HepG2 (cell line): ENCODE measurements around the gene ATP13A2. TPM values are rescaled to one million over a fixed set of nuclear protein-coding genes. Genes with fewer than 3 reads are reported as not detected.
A peak's percentile ranks its signal among the peaks of the same experiment; 100 is the strongest.

Experiments
- ARNT2 ChIP-seq: sonication (generic); formaldehyde crosslinking; IDR thresholded peaks from 2 replicates; pipeline ENCODE4 v1.8.0; 2022; ENCODE audit warnings: mild to moderate bottlenecking, low read depth, missing genetic modification reagents, moderate library complexity
- FOXA3 ChIP-seq: IDR thresholded peaks from 2 replicates; pipeline ENCODE4 v1.6.1; 2016; ENCODE audit warnings: missing genetic modification reagents, missing compliant biosample characterization
- IKZF1 ChIP-seq: fragments of 450-650 bp; IDR thresholded peaks from 2 replicates; pipeline ENCODE4 v1.7.1; 2016
- KLF16 ChIP-seq, 2 experiments: sonication (generic) in 1 of 2; formaldehyde crosslinking in 1 of 2; IDR thresholded peaks; 2 replicates each; pipeline versions ENCODE4 v1.6.1 to v1.8.0; 2016 to 2023; ENCODE audit warnings: missing genetic modification reagents in 2 of 2, missing compliant biosample characterization in 1 of 2
- MAZ ChIP-seq, 2 experiments: sonication (generic) in 1 of 2; formaldehyde crosslinking in 1 of 2; IDR thresholded peaks; 2 replicates each; pipeline versions ENCODE4 v1.5.0 to v1.6.1; 2012 to 2020; ENCODE audit warnings: low read depth in 2 of 2, mild to moderate bottlenecking in 2 of 2, borderline replicate concordance in 1 of 2, improper control_type of control experiment in 1 of 2, low read length in 1 of 2, missing genetic modification reagents in 1 of 2, moderate library complexity in 1 of 2
- MEIS2 ChIP-seq: sonication (generic); formaldehyde crosslinking; IDR thresholded peaks from 2 replicates; pipeline ENCODE4 v1.9.0; 2021; ENCODE audit warnings: mild to moderate bottlenecking, missing genetic modification reagents
- NFATC3 ChIP-seq: sonication (generic); formaldehyde crosslinking; IDR thresholded peaks from 2 replicates; pipeline ENCODE4 v1.5.1; 2020; ENCODE audit warnings: mild to moderate bottlenecking, missing genetic modification reagents
- NFE2L2 ChIP-seq: fragments of 150-350 bp; IDR thresholded peaks from 2 replicates; pipeline ENCODE4 v1.6.1; 2014; ENCODE audit warnings: low read length
- NFKB2 ChIP-seq: sonication (generic); formaldehyde crosslinking; IDR thresholded peaks from 2 replicates; pipeline ENCODE4 v1.4.0; 2020; ENCODE audit warnings: missing genetic modification reagents, borderline replicate concordance
- POLR2A ChIP-seq, 2 experiments: IDR thresholded peaks; 2 replicates each; pipeline ENCODE4 v1.6.1; 2011; ENCODE audit warnings: low read depth in 2 of 2, low read length in 2 of 2, mild to moderate bottlenecking in 1 of 2, moderate library complexity in 1 of 2; ENCODE audit not compliant: insufficient read depth in 1 of 2
- RBFOX2 ChIP-seq: fragments of 200-400 bp; formaldehyde crosslinking; IDR thresholded peaks from 2 replicates; pipeline ENCODE4 v1.6.1; 2017; ENCODE audit warnings: low read depth, mild to moderate bottlenecking, low read length
- SP4 ChIP-seq: sonication (generic); formaldehyde crosslinking; IDR thresholded peaks from 2 replicates; pipeline ENCODE4 v1.8.1; 2023; ENCODE audit warnings: mild to moderate bottlenecking, missing genetic modification reagents
- TEAD3 ChIP-seq: optimal IDR thresholded peaks from 2 replicates; pipeline ENCODE3; 2016; ENCODE audit warnings: borderline replicate concordance
- ZNF331 ChIP-seq: sonication (generic); formaldehyde crosslinking; IDR thresholded peaks from 2 replicates; pipeline ENCODE4 v1.4.0; 2020; ENCODE audit warnings: missing genetic modification reagents
- ZNF34 ChIP-seq: sonication (generic); formaldehyde crosslinking; IDR thresholded peaks from 2 replicates; pipeline ENCODE4 v1.4.0; 2020; ENCODE audit warnings: mild to moderate bottlenecking, missing genetic modification reagents, borderline replicate concordance
- ZNF572 ChIP-seq: sonication (generic); formaldehyde crosslinking; IDR thresholded peaks from 2 replicates; pipeline ENCODE4 v1.5.1; 2020; ENCODE audit warnings: mild to moderate bottlenecking, missing genetic modification reagents
- ZNF652 ChIP-seq: IDR thresholded peaks from 2 replicates; pipeline ENCODE4 v1.6.1; 2016; ENCODE audit warnings: low read depth, borderline replicate concordance
- ZNF75D ChIP-seq: sonication (generic); formaldehyde crosslinking; IDR thresholded peaks from 2 replicates; pipeline ENCODE4 v1.8.1; 2023; ENCODE audit warnings: missing genetic modification reagents, mild to moderate bottlenecking, borderline replicate concordance
- ZNF816 ChIP-seq: sonication (generic); formaldehyde crosslinking; IDR thresholded peaks from 2 replicates; pipeline ENCODE4 v1.8.0; 2022; ENCODE audit warnings: missing genetic modification reagents, mild to moderate bottlenecking, borderline replicate concordance
- ZSCAN31 ChIP-seq: sonication (generic); formaldehyde crosslinking; IDR thresholded peaks from 2 replicates; pipeline ENCODE4 v1.5.0; 2020; ENCODE audit warnings: low read depth, mild to moderate bottlenecking, missing genetic modification reagents
- polyA plus RNA-seq, 8 experiments: library from polyadenylated mRNA; depleted of rRNA in 3 of 8; stranded (reverse) in 7 of 8; unstranded in 1 of 8; fragments of >200 nt; fragmentation: Illumina TruSeq in 4 of 8; extraction: Trizol in 4 of 8; gene quantifications; 2 replicates each; pipeline versions ENCODE4 v1.2.1 to v1.2.3, GENCODE V29; 2011 to 2016; ENCODE audit warnings: low read depth in 4 of 8, missing spikeins in 1 of 8, mixed read lengths in 1 of 8; ENCODE audit not compliant: insufficient read depth in 1 of 8
- total RNA-seq, 5 experiments: library from RNA; depleted of rRNA; stranded (reverse); fragments of >200 nt; fragmentation: Illumina TruSeq; extraction: Trizol; gene quantifications; 2 replicates each; pipeline ENCODE4 v1.2.3, GENCODE V29; 2016; ENCODE audit warnings: low read depth in 1 of 5
- TF ChIP-seq, protein P1 (sequence below): sonication (generic); formaldehyde crosslinking; IDR thresholded peaks from 2 replicates; pipeline ENCODE4 v1.4.0; 2020; ENCODE audit warnings: missing genetic modification reagents
- TF ChIP-seq, protein P2 (sequence below): sonication (generic); formaldehyde crosslinking; IDR thresholded peaks from 2 replicates; pipeline ENCODE4 v1.4.0; 2020; ENCODE audit warnings: mild to moderate bottlenecking, missing genetic modification reagents
- TF ChIP-seq, protein P3 (sequence below): sonication (generic); formaldehyde crosslinking; IDR thresholded peaks from 2 replicates; pipeline ENCODE4 v1.5.0; 2020; ENCODE audit warnings: mild to moderate bottlenecking, missing genetic modification reagents

Gene ATP13A2
- total and polyA plus RNA-seq, 2 of the 13 experiments (the other 11 are each of a cell fraction or from before 2014, with no cell fraction given), result 13.2 to 16.2 TPM

DNA sequence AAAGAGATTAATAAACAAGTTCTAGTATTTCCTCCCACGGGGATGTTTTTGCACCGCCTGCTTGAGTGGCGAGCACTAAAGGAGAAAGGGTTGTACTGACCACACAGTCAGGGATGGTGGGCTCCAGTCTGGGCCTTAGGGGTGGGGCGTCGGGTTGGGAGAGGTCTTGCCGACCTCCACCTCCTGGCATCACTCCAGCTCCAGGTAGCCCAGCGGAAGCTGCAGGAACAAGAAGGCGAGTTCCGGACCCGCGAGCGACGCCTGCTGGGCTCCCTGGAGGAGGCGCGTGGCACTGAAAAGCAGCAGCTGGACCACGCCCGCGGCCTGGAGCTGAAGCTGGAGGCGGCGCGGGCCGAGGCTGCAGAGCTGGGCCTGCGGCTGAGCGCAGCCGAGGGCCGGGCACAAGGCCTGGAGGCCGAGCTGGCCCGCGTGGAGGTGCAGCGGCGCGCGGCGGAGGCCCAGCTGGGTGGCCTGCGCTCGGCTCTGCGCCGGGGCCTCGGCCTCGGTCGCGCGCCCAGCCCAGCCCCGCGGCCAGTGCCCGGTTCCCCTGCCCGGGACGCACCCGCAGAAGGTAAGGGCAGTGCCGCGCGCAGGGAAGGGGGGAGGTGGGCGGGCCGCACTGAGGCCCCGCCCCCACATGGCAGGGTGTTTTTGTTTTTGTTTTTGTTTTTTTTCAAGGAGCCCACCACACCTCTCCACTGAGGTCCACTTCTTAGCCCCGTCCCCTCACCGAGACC lies 51.0 kb downstream of the ATP13A2 start (continued):
- TF ChIP-seq ZNF34 (CRISPR knock-in tag) (no peak), ZNF331 (CRISPR knock-in tag) (0 out of 2 replicates have a peak, but pooled peaks have one; percentile 28), ZNF75D (CRISPR knock-in tag) (no peak), ZNF652 (CRISPR knock-in tag) (no peak), ZSCAN31 (CRISPR knock-in tag) (no peak), SP4 (CRISPR knock-in tag) (peak; percentile 44; the same call in 1 of the 2 replicates), FOXA3 (no peak), KLF16 (CRISPR knock-in tag; IDR thresholded peaks at IDR 0.05) (peak in 1 of 2 experiments; percentile 17; a peak in 1 of 4 replicates), MEIS2 (CRISPR knock-in tag) (peak; percentile 35; the same call in 1 of the 2 replicates), NFE2L2 (no peak), NFATC3 (no peak), MAZ (IDR thresholded peaks at IDR 0.05; ENCODE audit: borderline replicate concordance, low read depth, low read length) (no peak), MAZ (CRISPR knock-in tag; IDR thresholded peaks at IDR 0.05; ENCODE audit: low read depth) (no peak), NFKB2 (CRISPR knock-in tag) (0 out of 2 replicates have a peak, but pooled peaks have one; percentile 25), ZNF572 (CRISPR knock-in tag) (no peak), RBFOX2 (peak; percentile 60), POLR2A (IDR thresholded peaks at IDR 0.05; ENCODE audit: insufficient read depth in 1 of 2, low read depth in 2 of 2, low read length in 2 of 2) (0 out of 4 replicates have a peak, but pooled peaks of 1 of the 2 experiments have one; percentile 28), TEAD3 (peak; percentile 35), IKZF1 (no peak), ARNT2 (CRISPR knock-in tag) (0 out of 2 replicates have a peak, but pooled peaks have one; percentile 27), ZNF816 (CRISPR knock-in tag) (no peak)
- TF ChIP-seq, protein P1, sequence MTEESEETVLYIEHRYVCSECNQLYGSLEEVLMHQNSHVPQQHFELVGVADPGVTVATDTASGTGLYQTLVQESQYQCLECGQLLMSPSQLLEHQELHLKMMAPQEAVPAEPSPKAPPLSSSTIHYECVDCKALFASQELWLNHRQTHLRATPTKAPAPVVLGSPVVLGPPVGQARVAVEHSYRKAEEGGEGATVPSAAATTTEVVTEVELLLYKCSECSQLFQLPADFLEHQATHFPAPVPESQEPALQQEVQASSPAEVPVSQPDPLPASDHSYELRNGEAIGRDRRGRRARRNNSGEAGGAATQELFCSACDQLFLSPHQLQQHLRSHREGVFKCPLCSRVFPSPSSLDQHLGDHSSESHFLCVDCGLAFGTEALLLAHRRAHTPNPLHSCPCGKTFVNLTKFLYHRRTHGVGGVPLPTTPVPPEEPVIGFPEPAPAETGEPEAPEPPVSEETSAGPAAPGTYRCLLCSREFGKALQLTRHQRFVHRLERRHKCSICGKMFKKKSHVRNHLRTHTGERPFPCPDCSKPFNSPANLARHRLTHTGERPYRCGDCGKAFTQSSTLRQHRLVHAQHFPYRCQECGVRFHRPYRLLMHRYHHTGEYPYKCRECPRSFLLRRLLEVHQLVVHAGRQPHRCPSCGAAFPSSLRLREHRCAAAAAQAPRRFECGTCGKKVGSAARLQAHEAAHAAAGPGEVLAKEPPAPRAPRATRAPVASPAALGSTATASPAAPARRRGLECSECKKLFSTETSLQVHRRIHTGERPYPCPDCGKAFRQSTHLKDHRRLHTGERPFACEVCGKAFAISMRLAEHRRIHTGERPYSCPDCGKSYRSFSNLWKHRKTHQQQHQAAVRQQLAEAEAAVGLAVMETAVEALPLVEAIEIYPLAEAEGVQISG (CRISPR knock-in tag), result peak; percentile 59; the same call in 1 of the 2 replicates
- TF ChIP-seq, protein P2, sequence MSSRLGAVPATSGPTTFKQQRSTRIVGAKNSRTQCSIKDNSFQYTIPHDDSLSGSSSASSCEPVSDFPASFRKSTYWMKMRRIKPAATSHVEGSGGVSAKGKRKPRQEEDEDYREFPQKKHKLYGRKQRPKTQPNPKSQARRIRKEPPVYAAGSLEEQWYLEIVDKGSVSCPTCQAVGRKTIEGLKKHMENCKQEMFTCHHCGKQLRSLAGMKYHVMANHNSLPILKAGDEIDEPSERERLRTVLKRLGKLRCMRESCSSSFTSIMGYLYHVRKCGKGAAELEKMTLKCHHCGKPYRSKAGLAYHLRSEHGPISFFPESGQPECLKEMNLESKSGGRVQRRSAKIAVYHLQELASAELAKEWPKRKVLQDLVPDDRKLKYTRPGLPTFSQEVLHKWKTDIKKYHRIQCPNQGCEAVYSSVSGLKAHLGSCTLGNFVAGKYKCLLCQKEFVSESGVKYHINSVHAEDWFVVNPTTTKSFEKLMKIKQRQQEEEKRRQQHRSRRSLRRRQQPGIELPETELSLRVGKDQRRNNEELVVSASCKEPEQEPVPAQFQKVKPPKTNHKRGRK (CRISPR knock-in tag), result no peak
- TF ChIP-seq, protein P3, sequence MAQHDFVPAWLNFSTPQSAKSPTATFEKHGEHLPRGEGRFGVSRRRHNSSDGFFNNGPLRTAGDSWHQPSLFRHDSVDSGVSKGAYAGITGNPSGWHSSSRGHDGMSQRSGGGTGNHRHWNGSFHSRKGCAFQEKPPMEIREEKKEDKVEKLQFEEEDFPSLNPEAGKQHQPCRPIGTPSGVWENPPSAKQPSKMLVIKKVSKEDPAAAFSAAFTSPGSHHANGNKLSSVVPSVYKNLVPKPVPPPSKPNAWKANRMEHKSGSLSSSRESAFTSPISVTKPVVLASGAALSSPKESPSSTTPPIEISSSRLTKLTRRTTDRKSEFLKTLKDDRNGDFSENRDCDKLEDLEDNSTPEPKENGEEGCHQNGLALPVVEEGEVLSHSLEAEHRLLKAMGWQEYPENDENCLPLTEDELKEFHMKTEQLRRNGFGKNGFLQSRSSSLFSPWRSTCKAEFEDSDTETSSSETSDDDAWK (CRISPR knock-in tag), result no peak
